HEK293 (cell line): Measurements from ENCODE around the gene LIG3.

Experiments used
- CTCF ChIA-PET: fragments of 350-600 bp; formaldehyde crosslinking; extraction: SDS; loops from one replicate; lab custom pipeline; 2021; ENCODE audit warnings: antibody characterized with exemption; lab: Yijun Ruan, JAX
- POLR2A ChIA-PET: fragments of 300-600 bp; formaldehyde crosslinking; extraction: SDS; loops from one replicate; lab custom pipeline; 2020; ENCODE audit warnings: antibody characterized with exemption, inconsistent platforms; lab: Yijun Ruan, JAX
- H3K27ac ChIP-seq: fragments of 200-500 bp; sonication (Bioruptor generic); 2 replicates; pipeline ENCODE4 v1.5.1; 2014; ENCODE audit warnings: low read depth, low read length, control low read depth, inconsistent platforms; ENCODE audit errors: extremely low read depth
- H3K36me3 ChIP-seq, 2 experiments: fragments of 200-500 bp in 1 of 2; sonication (Bioruptor generic) in 1 of 2; 1 replicate in 1 of 2; 2 replicates in 1 of 2; pipeline ENCODE4 v1.5.1; 2014 to 2017; ENCODE audit warnings: inconsistent platforms in 2 of 2, low read length in 2 of 2; ENCODE audit not compliant: control insufficient read depth in 2 of 2, insufficient read depth in 1 of 2
- H3K4me1 ChIP-seq: fragments of 200-500 bp; sonication (Bioruptor generic); 2 replicates; pipeline ENCODE4 v1.5.1; 2014; ENCODE audit warnings: mild to moderate bottlenecking, low read length, inconsistent platforms; ENCODE audit not compliant: control insufficient read depth, insufficient read depth
- H3K4me3 ChIP-seq: 2 replicates; pipeline ENCODE4 v1.5.1; 2011; ENCODE audit warnings: low read depth, mild to moderate bottlenecking, control low read depth, low read length, moderate library complexity
- H3K9me3 ChIP-seq: fragments of 200-500 bp; sonication (Bioruptor generic); 2 replicates; pipeline ENCODE4 v1.5.1; 2014; ENCODE audit warnings: low read depth, low read length, inconsistent platforms; ENCODE audit not compliant: control insufficient read depth, insufficient read depth
- KLF1 ChIP-seq: fragments of 450-650 bp; formaldehyde crosslinking; IDR thresholded peaks from 2 replicates; pipeline ENCODE4 v1.5.1; 2016; ENCODE audit warnings: missing biosample characterization, missing genetic modification characterization
- PRDM1 ChIP-seq: fragments of 450-650 bp; formaldehyde crosslinking; IDR thresholded peaks from 2 replicates; pipeline ENCODE4; 2016; ENCODE audit warnings: missing biosample characterization, missing genetic modification characterization
- PRDM2 ChIP-seq: fragments of 450-650 bp; formaldehyde crosslinking; IDR thresholded peaks from 2 replicates; pipeline ENCODE4 v1.5.1; 2016; ENCODE audit warnings: missing biosample characterization, missing genetic modification characterization, borderline replicate concordance
- SCRT2 ChIP-seq: fragments of 450-650 bp; formaldehyde crosslinking; IDR thresholded peaks from 2 replicates; pipeline ENCODE4 v1.5.1; 2016; ENCODE audit warnings: missing biosample characterization, missing genetic modification characterization
- ZFHX2 ChIP-seq: fragments of 450-650 bp; formaldehyde crosslinking; conservative IDR thresholded peaks from 2 replicates; pipeline ENCODE4 v1.5.1; 2016; ENCODE audit warnings: missing biosample characterization, missing genetic modification characterization
- ZNF416 ChIP-seq: fragments of 450-650 bp; formaldehyde crosslinking; IDR thresholded peaks from 2 replicates; pipeline ENCODE4 v1.5.1; 2016; ENCODE audit warnings: missing biosample characterization, missing genetic modification characterization
- ZNF670 ChIP-seq: fragments of 450-650 bp; formaldehyde crosslinking; IDR thresholded peaks from 2 replicates; pipeline ENCODE4 v1.5.1; 2016; ENCODE audit warnings: missing biosample characterization, missing genetic modification characterization, low read depth
- ZSCAN30 ChIP-seq: fragments of 450-650 bp; IDR thresholded peaks from 2 replicates; pipeline ENCODE4 v1.5.1; 2018; ENCODE audit warnings: missing biosample characterization, mild to moderate bottlenecking, missing genetic modification characterization, moderate library complexity

LIG3 gene

GRCh38 chr17:35050170-35050569 is 69.9 kb downstream of the LIG3 start:
- POLR2A ChIA-PET: no interaction called here
- H3K4me1 ChIP-seq: peaks cover 18% of the 10 kb centered on the region
- no peaks in the 10 kb centered on the region for H3K36me3 ChIP-seq
- CTCF ChIA-PET: interaction anchor here (1.1 kb wide), 1 partner anchor 13 kb away, joined by 3 read pairs; the partner anchor contains the start of gene RFFL
- TF ChIP-seq ZSCAN30 (tag by site-specific recombination): no peak
- TF ChIP-seq, all 188 proteins: peak for 0
- Histone ChIP-seq H3K27ac (no peak overlapping the region), H3K9me3 (no peaks in the 10 kb centered on the region), H3K4me3 (no peak overlapping the region)

- no peak overlapping the region for H3K4me3 ChIP-seq
- no peaks in the 10 kb centered on the region for H3K9me3 ChIP-seq
- H3K27ac ChIP-seq: no peak overlapping the region
- ChIA-PET CTCF (interaction anchor here (0.6 to 0.9 kb wide), 2 partner anchors 9 to 69 kb away, joined by 3 read pairs; no protein-coding TSS in a partner anchor), POLR2A (no interaction called here)
- TF ChIP-seq KLF1 (tag by site-specific recombination) (no peak), SCRT2 (peak; percentile 50; the same call in 1 of the 2 replicates)
- H3K4me1 ChIP-seq: peaks cover 17% of the 10 kb centered on the region
- H3K36me3 ChIP-seq: no peaks in the 10 kb centered on the region
These were observed 70.9 kb downstream of the LIG3 start for GRCh38 chr17:35051183-35051578.

GRCh38 chr17:35051579-35052240 is 71.4 kb downstream of the LIG3 start:
- POLR2A ChIA-PET: no interaction called here
- Histone ChIP-seq H3K9me3 (no peaks in the 10 kb centered on the region), H3K4me3 (no peak overlapping the region), H3K27ac (no peak overlapping the region), H3K36me3 (no peaks in the 10 kb centered on the region), H3K4me1 (peaks cover 12% of the 10 kb centered on the region)
- CTCF ChIA-PET: interaction anchor here (0.6 to 0.9 kb wide), 2 partner anchors 8 to 68 kb away, joined by 3 read pairs; no protein-coding TSS in a partner anchor
- no peak for TF ChIP-seq ZNF670 (tag by site-specific recombination)
- 0 out of 2 replicates have a peak, but pooled peaks have one; percentile 2 for TF ChIP-seq SCRT2
- TF ChIP-seq ZNF416 (tag by site-specific recombination): no peak

- no peaks in the 10 kb centered on the region for H3K36me3 ChIP-seq
- H3K27ac ChIP-seq: no peak overlapping the region
- ChIA-PET CTCF (no interaction called here), POLR2A (no interaction called here)
- H3K4me1 ChIP-seq: peaks cover 9% of the 10 kb centered on the region
- TF ChIP-seq PRDM1 (tag by site-specific recombination) (0 out of 2 replicates have a peak, but pooled peaks have one; percentile 22), PRDM2 (tag by site-specific recombination) (no peak), ZFHX2 (tag by site-specific recombination) (peak; percentile 43; the same call in 1 of the 2 replicates)
- no peaks in the 10 kb centered on the region for H3K9me3 ChIP-seq
- H3K4me3 ChIP-seq: no peak overlapping the region
These were observed 71.9 kb downstream of the LIG3 start for GRCh38 chr17:35052241-35052610.
